ENCODE results near the gene HSD3B1.
"Not testable (repeated sequence)": the region's sequence is repeated elsewhere in the genome, so short reads cannot be mapped to it uniquely, and the experiment has no call there.

DNA sequence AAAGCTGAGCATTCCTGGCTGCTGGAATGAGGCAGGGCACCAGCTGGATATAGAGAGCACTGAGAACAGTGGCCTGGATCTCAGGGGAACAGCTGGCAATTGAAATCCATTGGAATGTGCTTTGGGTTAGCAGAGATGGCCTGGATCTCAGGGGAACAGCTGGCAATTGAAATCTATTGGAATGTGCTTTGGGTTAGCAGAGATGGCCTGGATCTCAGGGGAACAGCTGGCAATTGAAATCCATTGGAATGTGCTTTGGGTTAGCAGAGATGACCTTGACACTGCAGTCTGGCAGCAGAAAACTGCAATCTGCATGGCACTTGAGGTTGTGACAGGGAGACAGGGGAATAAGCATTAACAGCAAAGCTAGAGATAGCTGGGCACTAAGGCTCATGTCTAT is 10.7 kb downstream of the HSD3B1 start:
- not testable (repeated sequence) for TF ChIP-seq EP300, POLR2A (IDR thresholded peaks at IDR 0.05)
- TF ChIP-seq, protein P1, sequence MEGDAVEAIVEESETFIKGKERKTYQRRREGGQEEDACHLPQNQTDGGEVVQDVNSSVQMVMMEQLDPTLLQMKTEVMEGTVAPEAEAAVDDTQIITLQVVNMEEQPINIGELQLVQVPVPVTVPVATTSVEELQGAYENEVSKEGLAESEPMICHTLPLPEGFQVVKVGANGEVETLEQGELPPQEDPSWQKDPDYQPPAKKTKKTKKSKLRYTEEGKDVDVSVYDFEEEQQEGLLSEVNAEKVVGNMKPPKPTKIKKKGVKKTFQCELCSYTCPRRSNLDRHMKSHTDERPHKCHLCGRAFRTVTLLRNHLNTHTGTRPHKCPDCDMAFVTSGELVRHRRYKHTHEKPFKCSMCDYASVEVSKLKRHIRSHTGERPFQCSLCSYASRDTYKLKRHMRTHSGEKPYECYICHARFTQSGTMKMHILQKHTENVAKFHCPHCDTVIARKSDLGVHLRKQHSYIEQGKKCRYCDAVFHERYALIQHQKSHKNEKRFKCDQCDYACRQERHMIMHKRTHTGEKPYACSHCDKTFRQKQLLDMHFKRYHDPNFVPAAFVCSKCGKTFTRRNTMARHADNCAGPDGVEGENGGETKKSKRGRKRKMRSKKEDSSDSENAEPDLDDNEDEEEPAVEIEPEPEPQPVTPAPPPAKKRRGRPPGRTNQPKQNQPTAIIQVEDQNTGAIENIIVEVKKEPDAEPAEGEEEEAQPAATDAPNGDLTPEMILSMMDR (IDR thresholded peaks at IDR 0.05) = not testable (repeated sequence)
